ENCODE results near the gene RAB6B.
A peak's percentile ranks its signal among the peaks of the same experiment; 100 is the strongest.

Gene RAB6B

DNA sequence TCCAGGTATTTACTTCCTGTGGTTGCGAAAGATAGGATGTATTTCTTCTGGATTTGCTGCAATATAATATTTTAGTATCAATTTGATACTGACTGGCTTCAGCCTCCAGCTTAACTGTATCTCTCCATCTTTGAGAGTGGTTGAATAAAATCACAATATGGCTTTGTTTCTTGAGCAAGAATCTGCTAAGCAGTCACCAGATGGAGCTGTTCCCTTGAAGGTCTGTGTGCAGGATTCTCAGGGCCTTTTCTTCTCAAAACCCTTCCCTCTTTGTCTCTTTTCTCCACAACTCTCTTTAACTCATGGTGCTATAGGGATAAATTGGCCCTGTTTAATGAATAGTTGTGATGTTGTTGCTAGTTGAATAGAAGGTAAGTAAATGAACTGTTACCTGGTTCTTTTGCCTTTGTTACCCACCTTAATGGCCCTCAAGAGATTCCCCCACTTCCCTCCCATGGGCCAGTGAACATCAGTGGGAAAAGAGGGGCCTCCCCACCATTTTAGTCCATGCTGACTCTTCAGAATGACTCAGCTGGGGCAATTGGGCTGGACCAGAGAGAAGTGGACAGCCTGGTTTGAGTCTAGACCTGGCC is 34.8 kb upstream of the RAB6B start:
- DNase-seq (ENCODE audit: low read depth in 3 of 3), result no peak

GRCh38 chr3:133928903-133929607 is 33.4 kb upstream of the RAB6B start:
- no peak for DNase-seq (ENCODE audit: low read depth in 3 of 3)

DNA sequence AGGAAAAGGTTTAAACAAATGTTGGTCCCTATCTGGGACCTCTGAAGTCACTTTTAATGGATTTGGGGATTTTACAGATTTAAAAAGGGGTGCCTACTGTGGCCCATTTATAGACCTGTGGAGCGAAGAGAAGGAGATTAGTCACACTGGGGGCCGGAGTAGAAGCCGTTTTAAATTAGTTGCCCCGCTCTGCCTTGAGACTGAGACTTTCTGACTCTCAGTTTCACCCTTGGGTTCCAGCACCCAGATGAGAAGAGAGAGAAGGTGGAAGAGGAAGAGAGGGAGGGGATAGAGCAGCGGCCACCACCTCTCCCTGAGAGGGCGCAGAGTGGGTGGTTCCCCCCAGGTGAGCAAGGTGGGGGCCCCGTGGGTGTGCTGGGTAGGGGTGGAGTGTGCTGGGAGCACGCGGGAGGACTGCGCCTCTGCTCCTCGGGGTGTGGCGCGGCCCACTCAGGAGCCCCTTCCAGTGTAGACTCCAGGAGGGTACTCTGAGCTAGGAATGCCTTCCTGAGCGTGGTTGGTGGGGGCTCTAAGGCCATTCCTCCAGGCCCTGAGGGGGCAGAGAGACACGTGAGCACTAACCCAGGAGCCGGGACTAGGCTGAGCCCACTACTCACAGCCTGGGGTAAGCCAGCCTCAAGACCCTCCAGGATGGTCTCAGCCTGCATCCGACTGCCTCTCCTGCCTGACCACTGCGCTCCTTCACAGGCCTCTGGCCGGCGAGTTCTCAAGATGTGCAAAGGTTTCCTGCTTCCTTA is 32.6 kb upstream of the RAB6B start:
- no peak for DNase-seq (ENCODE audit: low read depth in 3 of 3)

- peak; percentile 70 to 76 (median 72) for DNase-seq (ENCODE audit: low read depth in 3 of 3)
Observed at GRCh38 chr3:133927540-133928066, 31.9 kb upstream of the RAB6B start.

GRCh38 chr3:133926736-133927539 is 31.3 kb upstream of the RAB6B start:
- no peak for DNase-seq (ENCODE audit: low read depth in 3 of 3)

DNA sequence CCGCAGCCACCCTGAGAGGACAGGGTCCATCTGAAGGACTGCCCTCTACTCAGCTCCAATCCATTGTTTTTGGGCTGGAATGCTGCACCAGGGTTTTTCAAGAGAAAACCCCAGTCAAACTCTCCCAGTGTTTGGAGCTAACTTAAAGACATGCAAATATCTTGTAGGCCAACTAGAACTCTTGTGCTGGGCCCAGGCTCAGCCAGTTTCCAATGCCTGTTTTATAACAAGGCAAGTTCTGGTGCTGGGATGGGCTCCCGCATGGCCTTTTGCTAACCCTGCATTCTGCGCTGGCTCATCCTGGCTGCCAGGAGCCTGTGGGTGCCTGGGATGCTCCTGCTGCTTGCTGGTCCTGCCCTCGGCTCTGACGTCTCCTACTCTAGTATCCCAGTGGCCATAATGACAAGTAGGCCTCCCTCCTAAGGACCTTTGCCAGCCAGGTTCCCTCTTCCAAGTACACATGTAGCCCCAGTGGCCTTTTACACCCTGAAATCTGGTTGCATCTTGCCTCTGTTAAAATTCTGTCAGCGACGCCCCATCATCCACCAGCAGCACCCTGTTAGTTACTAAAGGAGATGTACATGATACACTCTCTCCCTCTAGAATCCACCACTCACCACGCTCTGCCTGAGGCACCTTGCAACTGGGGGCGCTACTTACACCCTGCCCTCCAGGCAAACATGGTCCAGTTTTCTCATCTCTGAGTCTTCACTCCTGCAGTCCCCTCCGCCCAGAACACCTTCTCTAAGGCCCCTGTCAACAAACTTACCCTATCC is 30.5 kb upstream of the RAB6B start:
- DNase-seq (ENCODE audit: low read depth in 3 of 3), result no peak

DNA sequence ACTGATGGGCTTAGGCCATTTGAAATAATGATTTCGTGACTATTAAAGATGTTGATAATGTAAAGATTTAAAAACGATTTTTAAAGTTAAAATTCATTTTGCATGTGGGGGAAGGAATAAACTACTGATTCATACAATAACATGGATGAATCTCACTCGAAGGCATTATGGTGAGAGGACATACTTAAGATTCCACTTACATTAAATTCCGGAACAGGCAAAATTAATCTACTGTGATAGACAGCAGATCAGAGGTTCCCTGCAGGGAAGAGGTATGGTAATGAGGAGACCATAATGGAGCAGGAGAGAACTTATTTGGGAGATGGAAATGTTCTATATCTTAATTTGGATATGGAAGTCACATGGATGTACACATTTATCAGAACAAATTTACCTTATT is 28.4 kb upstream of the RAB6B start:
- no peak for DNase-seq (ENCODE audit: low read depth in 3 of 3)

GRCh38 chr3:133921592-133921991 is 25.9 kb upstream of the RAB6B start:
- DNase-seq (ENCODE audit: low read depth in 3 of 3), result no peak

DNA sequence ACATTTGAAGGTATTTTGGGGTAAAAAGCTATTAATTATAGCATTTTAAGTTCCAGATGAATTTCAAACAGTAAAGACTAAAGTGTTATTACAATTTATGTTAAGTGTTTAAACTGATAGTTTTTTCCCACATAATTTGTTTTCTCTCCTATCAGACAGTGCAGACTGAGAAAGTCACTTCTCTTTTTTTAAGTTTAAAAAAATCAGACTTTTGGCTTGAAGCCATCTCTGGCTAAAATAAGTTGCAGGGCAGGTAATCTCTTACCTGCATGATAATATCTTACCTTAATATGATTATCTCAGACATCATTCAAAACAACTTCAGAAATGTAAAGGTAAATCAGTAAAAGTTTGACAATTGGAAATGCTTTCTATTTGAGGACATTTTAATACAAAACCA is 21.5 kb upstream of the RAB6B start:
- DNase-seq (ENCODE audit: low read depth in 3 of 3), result no peak

GRCh38 chr3:133915685-133916658 is 20.3 kb upstream of the RAB6B start:
- DNase-seq (ENCODE audit: low read depth in 3 of 3), result no peak

DNA sequence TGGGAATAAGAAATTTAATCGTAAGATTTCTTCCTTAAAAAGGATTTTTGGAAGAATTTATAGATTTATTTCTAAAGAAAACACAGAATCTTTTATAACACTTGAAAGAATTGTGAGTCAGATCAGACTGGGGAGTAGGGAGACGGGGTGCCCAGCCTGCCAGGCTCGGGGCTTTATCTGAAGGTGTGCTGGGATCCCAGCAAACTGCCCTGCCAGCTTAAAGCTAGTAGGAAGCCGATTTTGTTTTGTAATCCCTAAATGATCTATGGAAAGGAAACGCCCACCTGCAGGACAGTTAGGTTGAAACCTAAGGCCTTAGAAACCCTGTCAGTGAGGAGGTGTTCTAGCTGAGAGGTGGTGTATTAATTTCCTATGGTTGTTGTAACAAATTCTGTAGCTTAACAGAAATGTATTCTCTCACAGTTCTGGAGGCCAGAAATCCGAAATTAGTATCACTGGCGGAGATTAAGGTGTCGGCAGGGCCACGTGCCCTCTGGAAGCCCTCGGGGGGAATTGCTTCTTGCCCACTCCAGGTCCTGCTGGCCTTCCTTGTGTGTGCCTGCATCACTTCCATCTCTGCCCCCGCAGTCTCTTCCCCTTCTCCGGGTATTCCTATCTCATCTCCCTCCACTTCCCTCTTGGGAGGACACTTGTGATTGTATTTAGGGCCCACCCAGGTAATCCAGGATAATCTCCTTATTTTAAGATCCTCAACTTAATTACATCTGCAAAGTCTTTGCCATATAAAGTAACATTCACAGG is 19.3 kb upstream of the RAB6B start:
- DNase-seq (ENCODE audit: low read depth in 3 of 3), result no peak

GRCh38 chr3:133910422-133910821 is 14.7 kb upstream of the RAB6B start:
- no peak for DNase-seq (ENCODE audit: low read depth in 3 of 3)

- DNase-seq (ENCODE audit: low read depth in 3 of 3), result no peak
Observed at GRCh38 chr3:133905376-133905775, 9.7 kb upstream of the RAB6B start.

DNA sequence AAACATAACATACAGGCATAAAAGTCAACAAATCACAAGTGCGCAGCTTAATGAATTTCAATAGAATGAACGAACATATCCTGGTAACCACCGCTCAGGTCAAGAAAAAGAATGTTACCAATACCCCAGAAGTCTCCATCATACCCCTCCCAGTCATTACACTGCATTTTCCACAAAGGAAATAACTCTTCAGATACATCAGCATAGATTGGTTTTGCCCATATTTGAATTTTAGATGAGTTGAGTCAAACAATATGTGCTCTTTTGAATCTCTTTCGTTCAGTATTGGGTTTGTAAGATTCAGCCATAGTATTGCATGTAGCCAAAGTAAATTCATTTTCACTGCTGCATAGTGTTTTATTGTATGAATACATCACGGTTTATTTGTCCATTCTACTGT is 6.2 kb upstream of the RAB6B start:
- DNase-seq (ENCODE audit: low read depth in 3 of 3), result no peak

DNA sequence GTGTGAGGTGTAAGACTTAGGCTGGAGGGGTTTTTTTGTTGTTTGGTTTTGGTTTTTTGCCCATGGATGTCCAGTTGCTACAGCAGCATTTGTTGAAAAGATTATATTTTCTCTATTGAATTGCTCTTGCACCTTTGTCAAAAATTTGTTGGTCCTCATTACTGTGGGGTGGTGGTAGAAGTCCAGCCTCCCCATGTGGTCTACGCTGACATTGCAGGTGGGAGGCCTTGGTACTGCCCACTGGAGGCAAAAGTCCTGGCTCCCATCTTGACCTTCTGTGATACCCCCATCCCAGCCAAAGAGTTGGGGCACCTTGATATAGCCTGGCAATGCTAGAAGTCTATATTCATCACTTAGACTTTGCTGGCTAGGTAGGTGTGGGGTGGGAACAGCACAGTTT is 5.4 kb upstream of the RAB6B start:
- DNase-seq (ENCODE audit: low read depth in 3 of 3), result no peak

GRCh38 chr3:133899311-133899710 is 3.6 kb upstream of the RAB6B start:
- DNase-seq (ENCODE audit: low read depth in 3 of 3), result no peak

DNA sequence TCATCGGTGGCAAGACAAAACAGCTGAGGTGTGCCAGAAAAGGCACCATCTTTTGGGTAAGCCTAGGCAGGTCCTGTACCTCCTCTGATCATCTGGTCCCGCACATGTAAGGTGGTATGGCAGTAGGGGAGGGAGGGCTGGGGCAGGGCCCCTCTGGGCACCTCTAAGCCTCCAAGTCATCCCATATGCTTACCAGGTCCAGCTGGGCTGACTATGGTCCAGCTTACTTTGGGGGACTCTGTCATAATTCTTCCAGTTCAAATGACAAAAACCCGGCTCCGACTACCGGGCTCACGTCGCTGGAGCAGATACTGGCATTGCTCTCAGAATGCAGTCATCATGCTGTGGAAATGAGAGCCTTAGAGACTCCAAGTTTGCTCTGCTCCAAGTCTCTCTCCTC is 1.9 kb upstream of the RAB6B start:
- no peak for DNase-seq (ENCODE audit: low read depth in 3 of 3)

DNA sequence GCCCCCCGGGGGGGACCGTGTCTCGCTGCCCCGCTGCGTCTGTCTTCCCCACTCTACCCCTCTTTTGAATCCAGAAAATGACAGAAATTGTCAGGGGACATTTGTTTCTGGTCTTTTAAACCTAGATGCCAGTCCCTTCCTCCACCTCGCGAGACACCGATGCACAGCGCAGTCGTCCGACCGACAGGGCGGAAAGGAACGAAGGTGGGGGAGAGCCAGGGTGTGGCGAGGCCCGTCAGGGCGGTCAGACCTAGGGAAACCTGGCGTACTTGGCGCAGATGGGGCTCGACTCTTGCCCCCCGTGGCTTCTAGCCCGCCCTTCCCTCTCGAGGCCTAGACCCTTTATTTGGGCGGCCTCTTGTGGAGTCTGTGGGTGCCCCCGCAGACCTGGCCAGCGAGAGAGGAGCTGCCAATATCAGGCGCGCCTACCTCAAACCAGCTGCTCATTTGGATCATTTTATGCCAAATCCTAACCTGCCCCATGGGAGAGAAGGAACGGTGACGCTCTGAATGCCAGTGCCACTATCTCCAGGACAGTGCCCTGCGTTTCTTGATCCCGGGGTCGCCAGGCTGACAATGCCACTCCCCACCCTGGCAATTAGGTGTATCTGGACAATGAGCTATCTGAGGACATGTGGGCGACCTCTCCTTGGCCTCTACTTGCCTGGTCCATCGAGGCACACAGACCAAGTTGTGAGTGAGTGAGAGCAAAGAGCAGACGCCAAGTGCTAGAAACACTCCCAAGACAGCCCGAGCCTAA is 500 bp upstream of the RAB6B start:
- no peak for DNase-seq (ENCODE audit: low read depth in 3 of 3)

All from stimulated activated CD4-positive, alpha-beta T cell treated with anti-CD3 and anti-CD28 coated beads, TNF-alpha, amount 100 ng/mL, for 4 hours (primary cell).